OCI-LY3 (cell line): Measurements from ENCODE around the gene TEAD1.

Source experiments
- H2AFZ ChIP-seq: fragments of 200-600, 300-600 bp; shearing (Covaris generic); 2 replicates; pipeline ENCODE4 v1.6.0; 2014; ENCODE audit warnings: antibody characterized with exemption, low read depth, low read length
- H3K27ac ChIP-seq: fragments of 200-600, 300-600 bp; sonication (generic); 2 replicates; pipeline ENCODE4 v1.5.1; 2014; ENCODE audit warnings: mild to moderate bottlenecking, low read length, moderate library complexity, mixed read lengths
- H3K27me3 ChIP-seq: fragments of 200-600, 300-600 bp; sonication (generic); 2 replicates; pipeline ENCODE4 v1.6.1; 2014; ENCODE audit warnings: low read depth, low read length, mixed read lengths
- H3K36me3 ChIP-seq: fragments of 200-600, 300-600 bp; sonication (generic); replicated peaks from 2 replicates; pipeline ENCODE3; 2014; ENCODE audit warnings: low read depth, low read length, mixed read lengths
- H3K4me1 ChIP-seq: fragments of 300-600, 200-600 bp; sonication (generic); 2 replicates; pipeline ENCODE4 v1.6.1; 2014; ENCODE audit warnings: low read length, mixed read lengths
- H3K4me2 ChIP-seq: fragments of 200-600, 300-600 bp; sonication (generic); 2 replicates; pipeline ENCODE4 v1.6.1; 2014; ENCODE audit warnings: low read length, mixed read lengths
- H3K4me3 ChIP-seq: fragments of 300-600, 200-600 bp; sonication (generic); 2 replicates; pipeline ENCODE4 v1.5.1; 2014; ENCODE audit warnings: antibody characterized with exemption, mild to moderate bottlenecking, low read length, moderate library complexity
- H3K79me2 ChIP-seq: fragments of 300-600, 200-600 bp; shearing (Covaris generic); 2 replicates; pipeline ENCODE4 v1.6.1; 2014; ENCODE audit warnings: mild to moderate bottlenecking, low read length, mixed read lengths
- H3K9ac ChIP-seq: fragments of 300-600, 200-600 bp; shearing (Covaris generic); 2 replicates; pipeline ENCODE4 v1.6.0; 2014; ENCODE audit warnings: mild to moderate bottlenecking, low read length, moderate library complexity
- H3K9me3 ChIP-seq: fragments of 200-600, 300-600 bp; shearing (Covaris generic); 2 replicates; pipeline ENCODE4 v1.6.1; 2014; ENCODE audit warnings: low read length, mixed read lengths; ENCODE audit not compliant: insufficient read depth
- H4K20me1 ChIP-seq: fragments of 200-600, 300-600 bp; sonication (generic); 2 replicates; pipeline ENCODE4 v1.6.1; 2016; ENCODE audit warnings: low read length, mixed read lengths; ENCODE audit not compliant: insufficient read depth
- EZH2phosphoT487 ChIP-seq: fragments of 200-600 bp; shearing (Covaris generic); IDR thresholded peaks from 2 replicates; pipeline ENCODE4 v1.6.1; 2018; ENCODE audit warnings: antibody characterized with exemption, mixed run types, low read depth
- TF ChIP-seq, protein P1 (sequence below): fragments of 200-600, 300-600 bp; sonication (generic); IDR thresholded peaks from 2 replicates; pipeline ENCODE4 v1.5.1; 2014; ENCODE audit warnings: antibody characterized with exemption, low read length, low read depth

The TEAD1 gene

GRCh38 chr11:12642806-12643428 lies 31.3 kb upstream of the TEAD1 start:
- no peak overlapping the region for H3K4me3 ChIP-seq
- H3K79me2 ChIP-seq: no peaks in the 10 kb centered on the region
- no peaks in the 10 kb centered on the region for H4K20me1 ChIP-seq
- H3K27me3 ChIP-seq: no peaks in the 10 kb centered on the region
- no peaks in the 10 kb centered on the region for H3K36me3 ChIP-seq
- no peak overlapping the region for H2AFZ ChIP-seq
- H3K27ac ChIP-seq: no peak overlapping the region
- TF ChIP-seq, protein P1, sequence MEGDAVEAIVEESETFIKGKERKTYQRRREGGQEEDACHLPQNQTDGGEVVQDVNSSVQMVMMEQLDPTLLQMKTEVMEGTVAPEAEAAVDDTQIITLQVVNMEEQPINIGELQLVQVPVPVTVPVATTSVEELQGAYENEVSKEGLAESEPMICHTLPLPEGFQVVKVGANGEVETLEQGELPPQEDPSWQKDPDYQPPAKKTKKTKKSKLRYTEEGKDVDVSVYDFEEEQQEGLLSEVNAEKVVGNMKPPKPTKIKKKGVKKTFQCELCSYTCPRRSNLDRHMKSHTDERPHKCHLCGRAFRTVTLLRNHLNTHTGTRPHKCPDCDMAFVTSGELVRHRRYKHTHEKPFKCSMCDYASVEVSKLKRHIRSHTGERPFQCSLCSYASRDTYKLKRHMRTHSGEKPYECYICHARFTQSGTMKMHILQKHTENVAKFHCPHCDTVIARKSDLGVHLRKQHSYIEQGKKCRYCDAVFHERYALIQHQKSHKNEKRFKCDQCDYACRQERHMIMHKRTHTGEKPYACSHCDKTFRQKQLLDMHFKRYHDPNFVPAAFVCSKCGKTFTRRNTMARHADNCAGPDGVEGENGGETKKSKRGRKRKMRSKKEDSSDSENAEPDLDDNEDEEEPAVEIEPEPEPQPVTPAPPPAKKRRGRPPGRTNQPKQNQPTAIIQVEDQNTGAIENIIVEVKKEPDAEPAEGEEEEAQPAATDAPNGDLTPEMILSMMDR: no peak
- TF ChIP-seq EZH2phosphoT487: no peak
- H3K9me3 ChIP-seq: no peaks in the 10 kb centered on the region
- H3K4me1 ChIP-seq: no peaks in the 10 kb centered on the region
- no peak overlapping the region for H3K9ac ChIP-seq
- no peak overlapping the region for H3K4me2 ChIP-seq

GRCh38 chr11:12646478-12646877 lies 27.7 kb upstream of the TEAD1 start:
- Histone ChIP-seq H3K27me3 (no peaks in the 10 kb centered on the region), H3K9me3 (no peaks in the 10 kb centered on the region), H3K4me1 (no peaks in the 10 kb centered on the region), H3K4me3 (no peak overlapping the region), H3K9ac (no peak overlapping the region), H2AFZ (no peak overlapping the region), H3K36me3 (no peaks in the 10 kb centered on the region), H3K79me2 (no peaks in the 10 kb centered on the region), H3K4me2 (no peak overlapping the region), H4K20me1 (no peaks in the 10 kb centered on the region), H3K27ac (no peak overlapping the region)
- no peak for TF ChIP-seq EZH2phosphoT487
- TF ChIP-seq, protein P1: no peak

- Histone ChIP-seq H3K4me2 (no peak overlapping the region), H4K20me1 (no peaks in the 10 kb centered on the region), H3K9me3 (no peaks in the 10 kb centered on the region), H3K4me3 (no peak overlapping the region), H3K9ac (no peak overlapping the region), H3K27ac (no peak overlapping the region), H3K4me1 (no peaks in the 10 kb centered on the region), H2AFZ (no peak overlapping the region), H3K79me2 (no peaks in the 10 kb centered on the region), H3K36me3 (no peaks in the 10 kb centered on the region), H3K27me3 (no peaks in the 10 kb centered on the region)
- no peak for TF ChIP-seq EZH2phosphoT487
- TF ChIP-seq, protein P1: no peak
Measured at GRCh38 chr11:12653729-12654128, 20.5 kb upstream of the TEAD1 start.

- Histone ChIP-seq H3K36me3 (no peaks in the 10 kb centered on the region), H2AFZ (no peak overlapping the region), H3K4me2 (no peak overlapping the region), H3K4me3 (no peak overlapping the region), H3K79me2 (no peaks in the 10 kb centered on the region), H4K20me1 (no peaks in the 10 kb centered on the region), H3K27ac (no peak overlapping the region), H3K4me1 (no peaks in the 10 kb centered on the region), H3K9me3 (no peaks in the 10 kb centered on the region), H3K9ac (no peak overlapping the region), H3K27me3 (peaks cover 5% of the 10 kb centered on the region; the same call in 1 of the 2 replicates)
- TF ChIP-seq, protein P1: no peak
- TF ChIP-seq EZH2phosphoT487: no peak
Measured at GRCh38 chr11:12655842-12656241, 18.4 kb upstream of the TEAD1 start.
